SU-DHL-6 (cell line): ENCODE data around the gene SLF1.

Experiments
- CTCF ChIP-seq: fragments of 200-600 bp; sonication (generic); IDR thresholded peaks from one replicate; pipeline ENCODE4 v1.5.1; 2017; ENCODE audit warnings: antibody characterized with exemption, mild to moderate bottlenecking, low read length, moderate library complexity; ENCODE audit not compliant: insufficient read depth, poor library complexity, severe bottlenecking
- EZH2phosphoT487 ChIP-seq: fragments of 200-600 bp; sonication (generic), shearing (Covaris generic); conservative IDR thresholded peaks from 2 replicates; pipeline ENCODE4 v1.6.1; 2018; ENCODE audit warnings: mild to moderate bottlenecking, antibody characterized with exemption, low read length, moderate library complexity, mixed read lengths

- no peak for TF ChIP-seq CTCF
- no peak for TF ChIP-seq EZH2phosphoT487
Observed at GRCh38 chr5:94698197-94698596, 79.7 kb downstream of the SLF1 start.
